ENCODE data around the gene SSU72. TPM values are rescaled to one million over a fixed set of nuclear protein-coding genes. Genes with fewer than 3 reads are reported as not detected.

The SSU72 gene
- total RNA-seq, 1 donor from 2014 or later = 87.3 TPM

DNA sequence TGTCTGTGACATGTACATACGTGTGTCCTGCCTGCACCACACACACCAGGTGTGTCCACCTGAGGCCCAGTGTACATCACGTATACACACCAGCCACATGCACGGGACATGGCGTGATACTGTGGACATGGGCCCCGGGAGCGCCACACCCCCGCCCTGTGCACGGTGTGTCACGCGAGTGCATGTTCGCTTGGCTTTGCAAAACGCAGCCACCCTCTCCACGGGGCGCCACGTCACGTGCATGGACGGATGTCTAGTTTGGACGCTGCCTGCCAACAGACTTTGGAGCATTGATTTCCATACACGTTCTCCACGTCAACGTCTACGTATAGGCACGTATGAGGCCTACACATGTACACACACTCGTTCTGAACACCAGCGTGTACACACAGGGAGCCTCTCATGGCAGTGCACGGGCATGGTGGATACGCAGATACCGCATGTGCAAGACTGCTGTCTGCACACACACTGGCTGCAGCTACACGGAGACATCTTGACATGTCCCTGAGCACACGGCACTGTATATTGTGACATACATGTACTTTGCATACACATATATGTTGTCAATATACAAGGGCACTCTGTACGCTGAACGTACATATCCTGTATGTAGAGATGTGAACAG lies 36.9 kb downstream of the SSU72 start:
- Histone ChIP-seq H3K4me3 (ENCODE audit: low read depth, low read length) (no peak overlapping the region), H3K27me3 (ENCODE audit: control insufficient read depth, insufficient read depth, low read length) (no peaks in the 10 kb centered on the region), H3K36me3 (ENCODE audit: control insufficient read depth, insufficient read depth, low read length) (no peaks in the 10 kb centered on the region)
- TF ChIP-seq, protein P1, sequence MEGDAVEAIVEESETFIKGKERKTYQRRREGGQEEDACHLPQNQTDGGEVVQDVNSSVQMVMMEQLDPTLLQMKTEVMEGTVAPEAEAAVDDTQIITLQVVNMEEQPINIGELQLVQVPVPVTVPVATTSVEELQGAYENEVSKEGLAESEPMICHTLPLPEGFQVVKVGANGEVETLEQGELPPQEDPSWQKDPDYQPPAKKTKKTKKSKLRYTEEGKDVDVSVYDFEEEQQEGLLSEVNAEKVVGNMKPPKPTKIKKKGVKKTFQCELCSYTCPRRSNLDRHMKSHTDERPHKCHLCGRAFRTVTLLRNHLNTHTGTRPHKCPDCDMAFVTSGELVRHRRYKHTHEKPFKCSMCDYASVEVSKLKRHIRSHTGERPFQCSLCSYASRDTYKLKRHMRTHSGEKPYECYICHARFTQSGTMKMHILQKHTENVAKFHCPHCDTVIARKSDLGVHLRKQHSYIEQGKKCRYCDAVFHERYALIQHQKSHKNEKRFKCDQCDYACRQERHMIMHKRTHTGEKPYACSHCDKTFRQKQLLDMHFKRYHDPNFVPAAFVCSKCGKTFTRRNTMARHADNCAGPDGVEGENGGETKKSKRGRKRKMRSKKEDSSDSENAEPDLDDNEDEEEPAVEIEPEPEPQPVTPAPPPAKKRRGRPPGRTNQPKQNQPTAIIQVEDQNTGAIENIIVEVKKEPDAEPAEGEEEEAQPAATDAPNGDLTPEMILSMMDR (IDR thresholded peaks at IDR 0.05; ENCODE audit: insufficient read depth, low read length, poor library complexity, severe bottlenecking) = no peak
- no peak for DNase-seq (ENCODE audit: low read depth)

DNA sequence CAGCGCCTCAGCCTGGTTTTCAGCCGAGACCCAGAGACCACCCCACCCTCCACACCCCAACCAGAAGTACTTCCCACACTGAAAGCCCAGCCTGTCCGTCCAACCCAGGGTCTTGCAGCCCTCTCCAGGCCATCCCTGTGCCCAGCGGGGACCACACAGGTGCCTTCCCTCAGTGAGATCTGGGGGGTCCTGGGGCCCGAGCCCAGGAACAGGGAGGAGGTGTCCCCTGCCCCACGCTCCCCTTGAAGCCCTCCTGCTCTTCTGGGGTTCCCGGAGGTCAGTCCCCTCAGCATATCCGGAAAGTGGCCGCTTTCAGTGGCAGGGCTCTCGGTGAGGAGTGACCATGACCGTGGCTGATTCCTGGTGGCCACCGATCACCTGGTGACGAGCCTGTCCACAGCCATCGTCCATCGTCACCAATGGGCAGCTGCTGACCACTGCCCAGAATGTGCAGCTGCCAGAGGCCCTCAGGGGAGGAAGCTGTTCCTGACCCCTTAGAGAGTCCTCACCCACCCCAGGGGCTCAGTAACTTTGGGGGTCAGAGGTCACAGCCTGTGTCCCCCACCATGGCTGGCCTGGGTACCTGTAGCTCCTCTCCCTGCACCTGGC lies 37.6 kb downstream of the SSU72 start:
- TF ChIP-seq, protein P1 (IDR thresholded peaks at IDR 0.05; ENCODE audit: insufficient read depth, low read length, poor library complexity, severe bottlenecking) = no peak
- Histone ChIP-seq H3K4me3 (ENCODE audit: low read depth, low read length) (no peak overlapping the region), H3K27me3 (ENCODE audit: control insufficient read depth, insufficient read depth, low read length) (no peaks in the 10 kb centered on the region), H3K36me3 (ENCODE audit: control insufficient read depth, insufficient read depth, low read length) (no peaks in the 10 kb centered on the region)
- no peak for DNase-seq (ENCODE audit: low read depth)

DNA sequence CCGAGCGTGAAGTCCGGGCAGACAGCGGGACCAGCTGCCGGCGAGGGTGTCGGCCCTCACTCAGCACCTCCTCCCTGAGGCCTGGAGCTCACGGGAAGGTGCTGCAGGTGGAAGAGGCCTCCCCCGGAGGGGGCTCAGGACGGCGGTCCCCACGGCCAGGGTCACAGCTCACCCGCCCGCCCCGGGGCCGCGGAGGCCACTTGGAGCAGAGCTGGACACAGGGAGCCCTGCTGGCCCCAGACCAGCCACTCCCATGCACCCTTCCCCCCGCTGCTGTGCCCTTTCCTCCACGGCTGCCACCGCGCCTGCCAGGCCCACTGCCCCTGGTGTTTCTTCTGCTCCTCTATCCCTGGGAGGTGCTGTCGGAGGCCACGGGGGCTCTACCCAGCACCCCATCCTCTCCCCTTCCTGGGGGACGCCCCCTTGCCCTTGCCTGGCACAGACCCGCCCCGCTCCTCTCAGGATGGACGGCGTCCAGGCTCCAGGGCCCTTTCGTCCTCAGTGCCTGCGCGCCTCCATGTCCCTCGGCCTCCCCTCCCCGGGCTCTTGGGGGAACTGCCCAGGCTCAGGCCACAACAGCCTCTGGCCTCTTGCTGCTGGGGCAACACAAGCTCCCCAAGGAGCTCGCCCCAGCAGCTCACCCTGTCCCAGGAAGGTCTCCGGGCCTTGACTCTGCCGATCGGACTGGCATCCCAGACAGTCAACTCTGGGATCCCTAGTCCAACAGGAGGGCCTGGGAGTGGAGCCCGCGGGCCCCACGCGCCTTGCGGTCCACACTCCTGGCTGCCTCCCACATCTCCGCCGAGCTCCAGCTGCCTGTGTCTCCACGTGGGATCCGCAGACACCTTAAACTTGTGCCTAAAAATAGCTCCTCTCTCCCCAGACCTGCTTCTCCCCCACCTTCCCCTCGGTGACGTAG lies 38.4 kb downstream of the SSU72 start:
- TF ChIP-seq, protein P1 (IDR thresholded peaks at IDR 0.05; ENCODE audit: insufficient read depth, low read length, poor library complexity, severe bottlenecking) = no peak
- Histone ChIP-seq H3K27me3 (ENCODE audit: control insufficient read depth, insufficient read depth, low read length) (no peaks in the 10 kb centered on the region), H3K36me3 (ENCODE audit: control insufficient read depth, insufficient read depth, low read length) (no peaks in the 10 kb centered on the region), H3K4me3 (ENCODE audit: low read depth, low read length) (no peak overlapping the region)
- DNase-seq (ENCODE audit: low read depth) = no peak

DNA sequence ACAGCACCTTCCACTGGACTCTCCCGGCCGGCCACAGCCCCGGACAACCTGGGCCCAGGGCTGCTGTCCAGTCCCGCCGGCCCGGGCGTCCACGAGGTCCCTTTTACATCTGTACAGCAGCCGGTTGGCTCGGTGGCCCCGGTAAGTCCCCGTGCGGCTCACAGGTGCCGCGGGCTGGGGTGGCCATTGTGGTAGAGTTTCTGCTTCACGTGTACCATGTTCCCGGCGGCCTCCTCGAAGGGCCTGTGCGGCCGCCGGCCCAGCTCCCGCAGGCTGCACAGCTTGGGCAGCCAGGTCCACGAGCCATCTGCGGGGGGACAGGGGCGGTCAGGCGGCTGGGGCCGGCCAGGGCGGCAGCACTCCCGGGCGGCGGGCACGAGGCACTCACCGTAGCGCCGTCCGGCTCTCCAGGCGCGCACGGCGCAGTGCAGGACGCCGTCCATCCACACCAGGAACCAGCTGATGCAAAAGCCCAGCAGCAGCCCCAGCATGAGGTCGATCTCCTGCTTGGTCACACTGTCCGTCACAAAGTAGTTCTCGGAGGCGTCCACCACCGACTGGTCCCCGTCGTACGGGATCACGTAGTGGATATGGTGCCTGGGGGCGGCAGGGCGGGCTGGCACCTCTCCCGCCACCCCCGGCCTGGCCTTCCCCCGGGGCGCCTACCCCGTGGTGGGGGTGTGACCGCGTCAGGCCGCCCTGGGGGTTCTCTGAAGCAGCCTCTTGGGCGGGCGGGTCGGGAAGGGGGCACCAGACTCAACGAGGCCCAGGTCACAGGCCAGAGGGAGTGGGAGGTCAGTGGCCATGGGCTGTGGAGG lies 39.3 kb downstream of the SSU72 start:
- no peaks in the 10 kb centered on the region for H3K27me3 ChIP-seq (ENCODE audit: control insufficient read depth, insufficient read depth, low read length)
- H3K36me3 ChIP-seq (ENCODE audit: control insufficient read depth, insufficient read depth, low read length) = no peaks in the 10 kb centered on the region
- no peak for DNase-seq (ENCODE audit: low read depth)

More for the DNA sequence above, 39.3 kb downstream of the SSU72 start:
- H3K4me3 ChIP-seq (ENCODE audit: low read depth, low read length) = no peak overlapping the region
- TF ChIP-seq, protein P1 (IDR thresholded peaks at IDR 0.05; ENCODE audit: insufficient read depth, low read length, poor library complexity, severe bottlenecking) = no peak

All from kidney epithelial cell (primary cell).